K562 (cell line): ENCODE data around the gene ADGRL3. TPM values are rescaled to one million over a fixed set of nuclear protein-coding genes. Genes with fewer than 3 reads are reported as not detected.

ENCODE experiments used
- ATAC-seq: fragments of 200-7000 bp; cut with Tn5 transposase; 3 replicates; pipeline ENCODE4 v1.9.1; 2020; ENCODE audit warnings: moderate library complexity
- BruUV-seq: library from RNA; stranded (reverse); fragments of 400-500 nt; replicated peaks from 2 replicates; lab custom pipeline; 2021; lab: Mats Ljungman, UMichigan
- CTCF ChIA-PET: fragments of 300-600 bp; formaldehyde crosslinking; extraction: SDS; loops from one replicate; lab custom pipeline; 2021; ENCODE audit warnings: low intra/inter-chr PET ratio; lab: Yijun Ruan, JAX
- POLR2A ChIA-PET: fragments of 300-600, 350-650 bp; sonication (Branson Sonifier 250); formaldehyde crosslinking; extraction: SDS; loops from one replicate; lab custom pipeline; 2021; ENCODE audit warnings: antibody characterized with exemption, inconsistent platforms; lab: Yijun Ruan, JAX
- DNase-seq, 4 experiments: peaks; one replicate each; pipeline versions ENCODE4 v3.0.0 to v3.0.0-alpha.2; 2011 to 2018; ENCODE audit warnings: low spot score in 3 of 4, mixed read lengths in 3 of 4; ENCODE audit errors: extremely low read depth in 1 of 4
- FAIRE-seq: peaks from 2 replicates; lab custom pipeline; 2011; peaks lifted over from hg19 to GRCh38; lab: Jason Lieb, UNC
- H2AFZ ChIP-seq: 2 replicates; pipeline ENCODE4 v1.6.0; 2011; ENCODE audit warnings: low read depth, low read length, control low read depth, inconsistent platforms
- H3K27ac ChIP-seq: fragments of 200-600 bp; 3 replicates; pipeline ENCODE4 v1.8.0; 2011; ENCODE audit warnings: low read depth, mild to moderate bottlenecking, control low read depth, inconsistent platforms, low read length, moderate library complexity, mixed read lengths; ENCODE audit errors: extremely low read depth
- H3K27me3 ChIP-seq, 2 experiments: fragments of 300-600 bp in 1 of 2; 2 replicates in 1 of 2; 3 replicates in 1 of 2; pipeline versions ENCODE4 v1.6.0 to v1.8.0; 2011; ENCODE audit warnings: inconsistent platforms in 2 of 2, low read length in 2 of 2, mild to moderate bottlenecking in 1 of 2, mixed read lengths in 1 of 2, moderate library complexity in 1 of 2; ENCODE audit not compliant: control insufficient read depth in 2 of 2, insufficient read depth in 2 of 2
- H3K36me3 ChIP-seq: fragments of 300-600 bp; 3 replicates; pipeline ENCODE4 v1.8.0; 2011; ENCODE audit warnings: mild to moderate bottlenecking, low read length, inconsistent platforms; ENCODE audit not compliant: control insufficient read depth, insufficient read depth
- H3K4me1 ChIP-seq, 2 experiments: fragments of 200-600 bp in 1 of 2; replicated peaks in 1 of 2; 2 replicates in 1 of 2; 3 replicates in 1 of 2; pipeline versions ENCODE4 v1.5.1 to v1.8.0; 2011; ENCODE audit warnings: inconsistent platforms in 2 of 2, low read length in 2 of 2, mild to moderate bottlenecking in 1 of 2, mixed read lengths in 1 of 2, moderate library complexity in 1 of 2; ENCODE audit not compliant: control insufficient read depth in 2 of 2, insufficient read depth in 2 of 2
- H3K4me2 ChIP-seq: 2 replicates; pipeline ENCODE4 v1.6.1; 2011; ENCODE audit warnings: low read length, control low read depth, inconsistent platforms, mixed read lengths; ENCODE audit not compliant: insufficient read depth
- H3K4me3 ChIP-seq: fragments of 200-600 bp; sonication (generic), shearing (Covaris generic); 2 replicates; pipeline ENCODE4 v1.5.1; 2016; ENCODE audit warnings: control low read depth, inconsistent platforms
- H3K79me2 ChIP-seq: fragments of 200-600 bp; 3 replicates; pipeline ENCODE4 v1.8.0; 2011; ENCODE audit warnings: low read length, inconsistent platforms; ENCODE audit not compliant: control insufficient read depth, insufficient read depth
- H3K9ac ChIP-seq, 2 experiments: 2 replicates each; pipeline versions ENCODE4 v1.6.0 to v1.6.1; 2011; ENCODE audit warnings: low read depth in 2 of 2, low read length in 2 of 2, control low read depth in 1 of 2, inconsistent platforms in 1 of 2, mild to moderate bottlenecking in 1 of 2, mixed read lengths in 1 of 2; ENCODE audit not compliant: insufficient read depth in 1 of 2
- H3K9me1 ChIP-seq: one replicate; pipeline ENCODE4 v1.6.0; 2011; ENCODE audit warnings: inconsistent platforms, mild to moderate bottlenecking, low read length, moderate library complexity; ENCODE audit not compliant: control insufficient read depth, insufficient read depth
- H3K9me3 ChIP-seq: replicated peaks from 2 replicates; pipeline ENCODE4 v1.5.1; 2011; ENCODE audit warnings: low read depth, low read length, inconsistent platforms; ENCODE audit not compliant: control insufficient read depth, insufficient read depth
- H4K20me1 ChIP-seq: replicated peaks from 2 replicates; pipeline ENCODE4 v1.6.1; 2011; ENCODE audit warnings: low read length, inconsistent platforms, mixed read lengths; ENCODE audit not compliant: control insufficient read depth, insufficient read depth
- BCL6 ChIP-seq: fragments of 250-450 bp; sonication (Bioruptor Pico); IDR thresholded peaks from 2 replicates; pipeline ENCODE4 v1.4.0; 2020
- BRCA1 ChIP-seq, 2 experiments: fragments of 450-650 bp in 1 of 2; sonication (generic) in 1 of 2; formaldehyde crosslinking in 1 of 2; IDR thresholded peaks; 2 replicates each; pipeline versions ENCODE4 v1.5.0 to v1.6.1; 2017 to 2020; ENCODE audit warnings: mild to moderate bottlenecking in 1 of 2, missing genetic modification reagents in 1 of 2
- ELK1 ChIP-seq: sonication (generic); formaldehyde crosslinking; IDR thresholded peaks from 2 replicates; pipeline ENCODE4 v1.8.1; 2022; ENCODE audit warnings: missing genetic modification reagents
- FOXJ2 ChIP-seq: fragments of 200-800 bp; sonication (Bioruptor generic); IDR thresholded peaks from 2 replicates; pipeline ENCODE4 v1.6.1; 2016; ENCODE audit warnings: missing genetic modification characterization, missing compliant biosample characterization
- FOXK1 ChIP-seq: sonication (generic); formaldehyde crosslinking; IDR thresholded peaks from 2 replicates; pipeline ENCODE4 v1.8.0; 2022; ENCODE audit warnings: missing genetic modification reagents, mild to moderate bottlenecking, borderline replicate concordance
- HIVEP1 ChIP-seq: fragments of 250-450 bp; sonication (Bioruptor Pico); IDR thresholded peaks from 2 replicates; pipeline ENCODE4 v1.4.0; 2020; ENCODE audit warnings: mild to moderate bottlenecking
- MYBL2 ChIP-seq, 2 experiments: fragments of 450-650 bp in 1 of 2; sonication (generic) in 1 of 2; formaldehyde crosslinking in 1 of 2; IDR thresholded peaks; 2 replicates each; pipeline versions ENCODE4 v1.6.1 to v1.8.1; 2017 to 2022; ENCODE audit warnings: borderline replicate concordance in 1 of 2, inconsistent platforms in 1 of 2, low read depth in 1 of 2, mild to moderate bottlenecking in 1 of 2, missing genetic modification reagents in 1 of 2, moderate library complexity in 1 of 2
- MYC ChIP-seq, 2 experiments: fragments of 250-450 bp in 1 of 2; sonication (Bioruptor Pico) in 1 of 2; IDR thresholded peaks; 2 replicates each; pipeline versions ENCODE4 v1.5.1 to v1.6.1; 2012 to 2021; ENCODE audit warnings: low read depth in 2 of 2, borderline replicate concordance in 1 of 2, improper control_type of control experiment in 1 of 2, low read length in 1 of 2, mild to moderate bottlenecking in 1 of 2, moderate library complexity in 1 of 2
- RBM25 ChIP-seq: fragments of 200-400 bp; formaldehyde crosslinking; IDR thresholded peaks from 2 replicates; pipeline ENCODE4 v1.6.1; 2018; ENCODE audit warnings: low read length, low read depth, moderate library complexity; ENCODE audit not compliant: severe bottlenecking
- SETDB1 ChIP-seq: IDR thresholded peaks from one replicate; pipeline ENCODE4 v1.6.1; 2012; ENCODE audit warnings: low read length, control low read depth, inconsistent platforms
- TAF1 ChIP-seq: IDR thresholded peaks from 2 replicates; pipeline ENCODE4 v1.6.1; 2011; ENCODE audit warnings: mild to moderate bottlenecking, low read length, moderate library complexity; ENCODE audit not compliant: insufficient read depth, control insufficient read depth, severe bottlenecking; ENCODE audit errors: extremely low read depth
- ZNF124 ChIP-seq: sonication (generic); formaldehyde crosslinking; IDR thresholded peaks from 2 replicates; pipeline ENCODE4 v1.8.1; 2022; ENCODE audit warnings: missing genetic modification reagents
- ZNF431 ChIP-seq: sonication (generic); formaldehyde crosslinking; IDR thresholded peaks from 2 replicates; pipeline ENCODE4 v1.8.0; 2022; ENCODE audit warnings: mild to moderate bottlenecking, missing genetic modification reagents
- ZNF76 ChIP-seq: fragments of 250-450 bp; sonication (Bioruptor Pico); IDR thresholded peaks from 2 replicates; pipeline ENCODE4 v1.4.0; 2020; ENCODE audit warnings: mild to moderate bottlenecking, moderate library complexity, borderline replicate concordance
- WGBS: fragments of 100-300 bp; shearing (Covaris generic); methylation state at CpG from one replicate; pipeline ENCODE4 v1.1.6; 2016; ENCODE audit warnings: low coverage, mixed read lengths; ENCODE audit not compliant: insufficient coverage; ENCODE audit errors: missing lambda C conversion rate; 5-methylcytosine and 5-hydroxymethylcytosine counted together
- in situ Hi-C: fragments of 300-500 bp; cut with MboI; formaldehyde crosslinking; loops from 4 replicates; pipeline ENCODE4 v1.15.0; 2018; ENCODE audit warnings: inconsistent platforms, mixed read lengths
- intact Hi-C: fragments of 100-400 bp; cut with micrococcal nuclease; formaldehyde crosslinking; loops from 2 replicates; pipeline ENCODE4 v1.14.2; 2022
- polyA plus RNA-seq, 8 experiments: library from polyadenylated mRNA; depleted of rRNA in 4 of 8; stranded (reverse) in 5 of 8; unstranded in 3 of 8; fragments of >200 nt; fragmentation: Nextera tagmentation in 2 of 8; fragmentation: Illumina TruSeq in 1 of 8; extraction: Ambion mirVana in 2 of 8; extraction: Trizol in 1 of 8; gene quantifications; 2 replicates each; pipeline versions ENCODE4 v1.2.1 to v1.2.3, GENCODE V29; 2011 to 2014; ENCODE audit warnings: inconsistent platforms in 1 of 8, missing spikeins in 1 of 8
- total RNA-seq, 7 experiments: library from RNA; depleted of rRNA in 6 of 7; stranded (reverse); fragments of >200 nt in 6 of 7; fragmentation: Illumina TruSeq in 2 of 7; extraction: Trizol in 2 of 7; gene quantifications; 2 replicates each; pipeline versions ENCODE4 v1.2.1 to v1.2.3, GENCODE V29; 2011 to 2021; ENCODE audit warnings: low replicate concordance in 1 of 7
- TF ChIP-seq, protein P1 (sequence below): fragments of 250-450 bp; sonication (Bioruptor Pico); IDR thresholded peaks from 2 replicates; pipeline ENCODE4 v1.4.0; 2020; ENCODE audit warnings: mild to moderate bottlenecking, moderate library complexity
- TF ChIP-seq, protein P2 (sequence below): sonication (generic); formaldehyde crosslinking; IDR thresholded peaks from 2 replicates; pipeline ENCODE4 v1.8.0; 2022; ENCODE audit warnings: mild to moderate bottlenecking, missing genetic modification reagents

ADGRL3 gene
- total and polyA plus RNA-seq, 9 of the 15 experiments (the other 6 are each of a cell fraction or from before 2014, with no cell fraction given) = 0.03 to 0.14 (median 0.04) TPM; not detected in 2

DNA sequence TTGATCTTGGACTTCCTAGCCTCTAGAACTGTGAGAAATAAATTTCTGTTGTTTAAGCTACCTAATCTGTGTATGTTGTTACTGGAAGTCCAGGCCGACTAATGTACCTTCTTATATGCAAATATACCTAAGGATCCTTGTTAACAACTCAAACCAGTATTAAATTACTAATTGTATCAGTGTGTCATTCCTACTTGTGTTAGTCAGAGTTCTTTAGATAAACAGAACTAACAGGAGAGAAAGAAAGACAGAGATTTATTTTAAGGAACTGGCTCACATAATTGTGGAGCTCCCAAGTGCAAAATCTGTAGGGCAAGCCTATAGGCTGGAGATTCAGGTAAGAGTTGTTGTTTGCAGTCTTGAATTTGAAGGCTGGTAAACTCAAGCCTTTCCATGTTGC, 120.0 kb downstream of the ADGRL3 start:
- intact Hi-C loops = no loop called here
- ChIA-PET CTCF (no interaction called here), POLR2A (interaction anchor here (0.6 kb wide), 1 partner anchor 10 kb away, joined by 8 read pairs; no protein-coding TSS in a partner anchor)
- ATAC-seq (no peak), FAIRE-seq (no peak), DNase-seq (no peak)
- no peaks in the 10 kb centered on the region for H3K9me1 ChIP-seq
- no peak overlapping the region for H2AFZ ChIP-seq
- no peaks in the 10 kb centered on the region for H4K20me1 ChIP-seq
- no peaks in the 10 kb centered on the region for H3K36me3 ChIP-seq
- no peaks in the 10 kb centered on the region for H3K27me3 ChIP-seq
- no peak overlapping the region for H3K4me3 ChIP-seq
- no peaks in the 10 kb centered on the region for H3K79me2 ChIP-seq
- WGBS = 0% methylated on average over 1 of the region's 1 CpG
- no peaks in the 10 kb centered on the region for H3K4me1 ChIP-seq
- no peak overlapping the region for H3K9ac ChIP-seq
- H3K27ac ChIP-seq = no peak overlapping the region
- BruUV-seq = no TSS peak
- in situ Hi-C loops = no loop called here
- no peaks in the 10 kb centered on the region for H3K9me3 ChIP-seq
- no peak overlapping the region for H3K4me2 ChIP-seq
- TF ChIP-seq ZNF124 (CRISPR knock-in tag) (no peak), BCL6 (no peak), SETDB1 (no peak), RBM25 (no peak), FOXJ2 (tag) (no peak), TAF1 (no peak), BRCA1 (IDR thresholded peaks at IDR 0.05) (no peak), BRCA1 (CRISPR knock-in tag; IDR thresholded peaks at IDR 0.05) (no peak), ZNF431 (no peak), HIVEP1 (CRISPR knock-in tag) (no peak), MYC (IDR thresholded peaks at IDR 0.05; ENCODE audit: low read depth, low read length) (no peak), MYC (CRISPR knock-in tag; IDR thresholded peaks at IDR 0.05; ENCODE audit: borderline replicate concordance, low read depth) (no peak), ELK1 (CRISPR knock-in tag) (no peak), ZNF76 (CRISPR knock-in tag) (no peak), MYBL2 (IDR thresholded peaks at IDR 0.05; ENCODE audit: low read depth) (no peak), MYBL2 (CRISPR knock-in tag; IDR thresholded peaks at IDR 0.05; ENCODE audit: borderline replicate concordance) (no peak), FOXK1 (no peak)
- TF ChIP-seq, protein P1, sequence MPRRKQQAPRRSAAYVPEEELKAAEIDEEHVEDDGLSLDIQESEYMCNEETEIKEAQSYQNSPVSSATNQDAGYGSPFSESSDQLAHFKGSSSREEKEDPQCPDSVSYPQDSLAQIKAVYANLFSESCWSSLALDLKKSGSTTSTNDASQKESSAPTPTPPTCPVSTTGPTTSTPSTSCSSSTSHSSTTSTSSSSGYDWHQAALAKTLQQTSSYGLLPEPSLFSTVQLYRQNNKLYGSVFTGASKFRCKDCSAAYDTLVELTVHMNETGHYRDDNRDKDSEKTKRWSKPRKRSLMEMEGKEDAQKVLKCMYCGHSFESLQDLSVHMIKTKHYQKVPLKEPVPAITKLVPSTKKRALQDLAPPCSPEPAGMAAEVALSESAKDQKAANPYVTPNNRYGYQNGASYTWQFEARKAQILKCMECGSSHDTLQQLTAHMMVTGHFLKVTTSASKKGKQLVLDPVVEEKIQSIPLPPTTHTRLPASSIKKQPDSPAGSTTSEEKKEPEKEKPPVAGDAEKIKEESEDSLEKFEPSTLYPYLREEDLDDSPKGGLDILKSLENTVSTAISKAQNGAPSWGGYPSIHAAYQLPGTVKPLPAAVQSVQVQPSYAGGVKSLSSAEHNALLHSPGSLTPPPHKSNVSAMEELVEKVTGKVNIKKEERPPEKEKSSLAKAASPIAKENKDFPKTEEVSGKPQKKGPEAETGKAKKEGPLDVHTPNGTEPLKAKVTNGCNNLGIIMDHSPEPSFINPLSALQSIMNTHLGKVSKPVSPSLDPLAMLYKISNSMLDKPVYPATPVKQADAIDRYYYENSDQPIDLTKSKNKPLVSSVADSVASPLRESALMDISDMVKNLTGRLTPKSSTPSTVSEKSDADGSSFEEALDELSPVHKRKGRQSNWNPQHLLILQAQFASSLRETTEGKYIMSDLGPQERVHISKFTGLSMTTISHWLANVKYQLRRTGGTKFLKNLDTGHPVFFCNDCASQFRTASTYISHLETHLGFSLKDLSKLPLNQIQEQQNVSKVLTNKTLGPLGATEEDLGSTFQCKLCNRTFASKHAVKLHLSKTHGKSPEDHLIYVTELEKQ (CRISPR knock-in tag) = no peak
- TF ChIP-seq, protein P2, sequence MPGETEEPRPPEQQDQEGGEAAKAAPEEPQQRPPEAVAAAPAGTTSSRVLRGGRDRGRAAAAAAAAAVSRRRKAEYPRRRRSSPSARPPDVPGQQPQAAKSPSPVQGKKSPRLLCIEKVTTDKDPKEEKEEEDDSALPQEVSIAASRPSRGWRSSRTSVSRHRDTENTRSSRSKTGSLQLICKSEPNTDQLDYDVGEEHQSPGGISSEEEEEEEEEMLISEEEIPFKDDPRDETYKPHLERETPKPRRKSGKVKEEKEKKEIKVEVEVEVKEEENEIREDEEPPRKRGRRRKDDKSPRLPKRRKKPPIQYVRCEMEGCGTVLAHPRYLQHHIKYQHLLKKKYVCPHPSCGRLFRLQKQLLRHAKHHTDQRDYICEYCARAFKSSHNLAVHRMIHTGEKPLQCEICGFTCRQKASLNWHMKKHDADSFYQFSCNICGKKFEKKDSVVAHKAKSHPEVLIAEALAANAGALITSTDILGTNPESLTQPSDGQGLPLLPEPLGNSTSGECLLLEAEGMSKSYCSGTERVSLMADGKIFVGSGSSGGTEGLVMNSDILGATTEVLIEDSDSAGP = no peak
